ENCODE results near the gene GUSB. TPM values are rescaled to one million over a fixed set of nuclear protein-coding genes. Genes with fewer than 3 reads are reported as not detected.
A peak's percentile ranks its signal among the peaks of the same experiment; 100 is the strongest.
"Not testable (repeated sequence)": the region's sequence is repeated elsewhere in the genome, so short reads cannot be mapped to it uniquely, and the experiment has no call there.

Gene GUSB
- total and polyA plus RNA-seq, 2 experiments from 2014 or later, result 33.8 to 54.6 TPM

DNA sequence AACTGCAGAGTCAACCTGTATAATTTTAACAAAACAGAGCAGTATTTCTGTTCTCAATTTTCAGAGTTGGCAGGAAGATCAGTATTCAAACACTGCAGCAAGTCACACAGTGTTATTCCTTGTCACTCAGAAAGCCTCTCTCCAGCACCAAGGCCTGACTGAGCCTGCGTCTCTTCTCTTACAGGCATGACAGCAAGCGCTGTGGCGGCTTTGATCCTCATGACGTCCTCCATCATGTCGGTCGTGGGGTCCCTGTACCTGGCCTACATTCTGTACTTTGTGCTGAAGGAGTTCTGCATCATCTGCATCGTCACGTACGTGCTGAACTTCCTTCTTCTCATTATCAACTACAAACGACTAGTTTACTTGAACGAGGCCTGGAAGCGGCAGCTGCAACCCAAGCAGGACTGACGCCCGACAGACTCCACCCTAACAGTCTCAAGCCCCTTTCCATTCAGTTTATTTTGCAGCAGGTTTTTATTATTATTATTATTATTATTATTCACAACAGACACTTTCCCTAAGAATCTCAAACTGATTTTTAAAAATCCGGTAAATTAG, 28.0 kb downstream of the GUSB start:
- Histone ChIP-seq H3K27ac (no peak overlapping the region), H3K27me3 (no peaks in the 10 kb centered on the region), H3K9me3 (ENCODE audit: low read depth) (no peaks in the 10 kb centered on the region), H3K4me3 (no peak overlapping the region), H3K36me3 (peaks cover 7% of the 10 kb centered on the region), H3K4me1 (ENCODE audit: low read depth) (no peaks in the 10 kb centered on the region)
- DNase-seq (ENCODE audit: low read depth in 1 of 2, low spot score in 1 of 2), result no peak
- TF ChIP-seq, protein P1, sequence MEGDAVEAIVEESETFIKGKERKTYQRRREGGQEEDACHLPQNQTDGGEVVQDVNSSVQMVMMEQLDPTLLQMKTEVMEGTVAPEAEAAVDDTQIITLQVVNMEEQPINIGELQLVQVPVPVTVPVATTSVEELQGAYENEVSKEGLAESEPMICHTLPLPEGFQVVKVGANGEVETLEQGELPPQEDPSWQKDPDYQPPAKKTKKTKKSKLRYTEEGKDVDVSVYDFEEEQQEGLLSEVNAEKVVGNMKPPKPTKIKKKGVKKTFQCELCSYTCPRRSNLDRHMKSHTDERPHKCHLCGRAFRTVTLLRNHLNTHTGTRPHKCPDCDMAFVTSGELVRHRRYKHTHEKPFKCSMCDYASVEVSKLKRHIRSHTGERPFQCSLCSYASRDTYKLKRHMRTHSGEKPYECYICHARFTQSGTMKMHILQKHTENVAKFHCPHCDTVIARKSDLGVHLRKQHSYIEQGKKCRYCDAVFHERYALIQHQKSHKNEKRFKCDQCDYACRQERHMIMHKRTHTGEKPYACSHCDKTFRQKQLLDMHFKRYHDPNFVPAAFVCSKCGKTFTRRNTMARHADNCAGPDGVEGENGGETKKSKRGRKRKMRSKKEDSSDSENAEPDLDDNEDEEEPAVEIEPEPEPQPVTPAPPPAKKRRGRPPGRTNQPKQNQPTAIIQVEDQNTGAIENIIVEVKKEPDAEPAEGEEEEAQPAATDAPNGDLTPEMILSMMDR (IDR thresholded peaks at IDR 0.05; ENCODE audit: low read depth, low read length), result no peak

DNA sequence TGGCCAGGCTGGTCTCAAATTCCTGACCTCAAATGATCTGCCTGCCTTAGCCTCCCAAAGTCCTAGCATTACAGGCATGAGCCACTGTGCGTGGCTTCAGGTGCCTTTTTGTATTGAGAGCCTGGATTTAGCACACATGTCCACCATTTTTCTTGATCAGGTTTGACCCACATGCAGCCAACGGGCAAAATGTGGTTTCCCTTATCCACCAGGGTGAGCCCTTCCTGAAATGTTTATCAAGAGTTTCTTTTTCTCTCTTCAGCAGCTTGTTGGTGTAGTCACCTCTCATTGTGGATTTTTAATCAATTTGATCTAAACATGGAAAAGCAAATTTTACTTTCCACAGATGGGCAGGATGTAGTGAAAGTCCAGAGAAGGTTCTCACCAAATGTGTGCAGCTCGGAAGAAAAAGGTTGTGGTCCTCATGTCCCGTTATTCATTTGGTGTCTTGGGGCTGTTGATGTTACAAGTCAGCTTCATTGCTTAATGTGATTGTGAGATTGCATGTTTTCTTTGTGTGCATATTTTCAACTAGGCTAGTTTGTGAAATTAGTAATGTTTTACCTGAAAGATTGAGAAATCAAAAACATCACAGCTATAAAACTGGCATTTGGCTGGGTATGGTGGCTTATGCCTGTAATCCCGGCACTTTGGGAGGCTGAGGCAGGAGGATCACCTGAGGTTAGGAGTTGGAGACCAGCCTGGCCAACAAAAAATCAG, 28.9 kb downstream of the GUSB start:
- Histone ChIP-seq H3K36me3 (peaks cover 7% of the 10 kb centered on the region), H3K27me3 (no peaks in the 10 kb centered on the region), H3K9me3 (ENCODE audit: low read depth) (no peaks in the 10 kb centered on the region), H3K4me1 (ENCODE audit: low read depth) (no peaks in the 10 kb centered on the region), H3K4me3 (no peak overlapping the region), H3K27ac (no peak overlapping the region)
- TF ChIP-seq, protein P1 (IDR thresholded peaks at IDR 0.05; ENCODE audit: low read depth, low read length), result no peak
- no peak for DNase-seq (ENCODE audit: low read depth in 1 of 2, low spot score in 1 of 2)

DNA sequence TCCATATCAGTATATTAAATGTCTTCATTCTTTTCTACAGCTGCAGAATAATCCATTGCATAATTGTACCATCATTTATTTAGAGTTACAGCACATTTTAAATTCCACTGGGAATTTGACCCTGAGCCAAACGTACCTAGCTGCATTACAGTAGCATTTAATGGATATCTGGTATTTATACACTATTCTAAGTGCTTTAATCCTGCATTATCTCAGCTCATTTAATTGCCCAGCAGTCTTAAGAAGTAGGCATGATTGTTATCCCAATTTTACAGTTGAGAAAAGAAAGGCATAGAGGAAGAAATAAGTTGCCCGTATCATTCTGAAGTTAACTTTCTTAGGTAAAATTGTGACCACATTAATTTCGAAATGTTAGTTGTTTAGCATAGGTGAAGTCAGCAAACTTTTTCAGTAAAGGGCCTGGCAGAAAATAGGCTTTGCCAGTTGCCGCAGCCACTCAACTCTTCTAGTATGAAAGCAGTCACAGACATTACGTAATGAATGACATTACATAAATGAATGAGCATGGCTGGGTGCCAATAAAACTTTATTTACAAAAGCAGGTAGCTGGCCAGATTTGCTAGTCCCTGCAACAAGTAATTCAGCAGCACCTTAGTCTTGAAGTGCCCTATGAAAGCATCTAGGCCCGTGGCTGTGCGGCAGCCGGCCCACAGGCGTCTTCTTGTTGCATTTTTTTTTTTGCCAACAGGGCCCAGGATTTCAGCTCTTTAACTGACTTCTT, 30.0 kb downstream of the GUSB start:
- H3K36me3 ChIP-seq, result peaks cover 7% of the 10 kb centered on the region
- TF ChIP-seq, protein P1 (IDR thresholded peaks at IDR 0.05; ENCODE audit: low read depth, low read length), result no peak
- H3K4me3 ChIP-seq, result no peak overlapping the region
- H3K27ac ChIP-seq, result no peak overlapping the region
- peak in 1 of 2 donors; percentile 21 for DNase-seq (ENCODE audit: low read depth in 1 of 2, low spot score in 1 of 2)
- H3K9me3 ChIP-seq (ENCODE audit: low read depth), result no peaks in the 10 kb centered on the region
- no peaks in the 10 kb centered on the region for H3K4me1 ChIP-seq (ENCODE audit: low read depth)
- no peaks in the 10 kb centered on the region for H3K27me3 ChIP-seq

DNA sequence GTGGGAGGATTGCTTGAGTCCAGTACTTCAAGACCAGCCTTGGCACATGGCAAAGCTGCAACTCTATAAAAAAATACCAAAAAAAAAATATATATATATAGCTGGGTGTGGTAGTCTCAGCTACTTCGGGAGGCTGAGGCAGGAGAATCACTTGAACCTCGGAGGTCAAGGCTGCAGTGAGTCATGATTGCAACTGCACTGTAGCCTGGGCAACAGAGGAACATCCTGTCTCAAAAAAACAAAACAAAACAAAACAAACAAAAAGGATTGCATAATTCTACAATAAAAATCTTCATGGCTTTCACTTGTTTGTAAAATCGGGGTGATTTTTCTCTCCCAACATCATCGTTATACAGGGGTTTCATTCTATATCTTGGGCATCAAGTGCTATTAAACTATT, 35.1 kb downstream of the GUSB start:
- no peak overlapping the region for H3K27ac ChIP-seq
- no peaks in the 10 kb centered on the region for H3K9me3 ChIP-seq (ENCODE audit: low read depth)
- H3K4me1 ChIP-seq (ENCODE audit: low read depth), result no peaks in the 10 kb centered on the region
- peak in 1 of 2 donors; percentile 63 for DNase-seq (ENCODE audit: low read depth in 1 of 2, low spot score in 1 of 2)
- H3K27me3 ChIP-seq, result no peaks in the 10 kb centered on the region
- H3K36me3 ChIP-seq, result no peaks in the 10 kb centered on the region
- TF ChIP-seq, protein P1 (IDR thresholded peaks at IDR 0.05; ENCODE audit: low read depth, low read length), result no peak
- no peak overlapping the region for H3K4me3 ChIP-seq

DNA sequence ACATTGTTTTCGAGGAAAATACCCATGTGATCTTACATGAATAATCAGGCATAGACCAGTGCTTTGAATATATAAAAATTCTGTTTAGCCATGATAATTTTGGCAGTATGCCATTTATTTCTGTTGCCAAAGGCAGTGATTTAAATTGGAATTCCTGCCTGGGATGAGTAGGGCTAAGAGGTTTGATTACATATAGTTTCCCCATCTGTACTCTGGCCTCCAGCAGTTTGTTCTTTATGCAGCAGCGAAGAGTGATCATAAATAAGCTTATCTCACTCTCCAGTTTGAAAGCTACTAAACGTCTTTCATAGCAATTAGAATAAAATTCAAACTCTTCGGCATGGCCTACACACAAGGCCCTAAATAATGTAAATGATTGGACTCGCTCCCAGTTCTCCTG, 36.2 kb downstream of the GUSB start:
- H3K27me3 ChIP-seq; H3K27ac ChIP-seq; DNase-seq (ENCODE audit: low read depth in 1 of 2, low spot score in 1 of 2): not testable (repeated sequence)

More for the DNA sequence above, 36.2 kb downstream of the GUSB start:
- H3K4me3 ChIP-seq; H3K4me1 ChIP-seq (ENCODE audit: low read depth); H3K36me3 ChIP-seq; H3K9me3 ChIP-seq (ENCODE audit: low read depth): not testable (repeated sequence)
